HCT116 (cell line): ENCODE results near the gene HK2. TPM values are rescaled to one million over a fixed set of nuclear protein-coding genes. Genes with fewer than 3 reads are reported as not detected.

Experiments used
- ATAC-seq: fragments of 200-7000 bp; cut with Tn5 transposase; 2 replicates; pipeline ENCODE4 v1.9.1; 2020; ENCODE audit warnings: mild to moderate bottlenecking, moderate library complexity
- BruUV-seq: library from RNA; stranded (reverse); fragments of 400-500 nt; replicated peaks from 2 replicates; lab custom pipeline; 2021; lab: Mats Ljungman, UMichigan
- CTCF ChIA-PET: fragments of 300-600 bp; sonication (Branson Sonifier 250); formaldehyde crosslinking; loops from one replicate; lab custom pipeline; 2021; ENCODE audit warnings: antibody characterized with exemption; lab: Charles Lee
- POLR2A ChIA-PET: fragments of 300-600, 350-600 bp; sonication (Branson Sonifier 250); formaldehyde crosslinking; loops from one replicate; lab custom pipeline; 2021; ENCODE audit warnings: antibody characterized with exemption; lab: Charles Lee
- RAD21 ChIA-PET, 2 experiments: fragments of 300-600 bp; sonication (Branson Sonifier 250); formaldehyde crosslinking; loops; one replicate each; lab custom pipeline; 2023; ENCODE audit warnings: low total read pairs in 2 of 2; ENCODE audit not compliant: uncharacterized antibody in 2 of 2, unreplicated experiment in 2 of 2, low non-redundant PET in 1 of 2; lab: Charles Lee
- DNase-seq: peaks from one replicate; pipeline ENCODE4 v3.0.0-alpha.2; 2010; ENCODE audit warnings: low read depth, low spot score
- H2AFZ ChIP-seq: fragments of 200-600 bp; shearing (Covaris generic), sonication (generic); 2 replicates; pipeline ENCODE4 v1.6.1; 2017; ENCODE audit warnings: low read depth, mixed run types, mixed read lengths, antibody characterized with exemption, low read length; ENCODE audit not compliant: poor library complexity, severe bottlenecking
- H3K27ac ChIP-seq: 2 replicates; pipeline ENCODE4 v1.5.1; 2012; ENCODE audit warnings: low read depth, low read length
- H3K27me3 ChIP-seq: fragments of 200-600 bp; sonication (generic); 2 replicates; pipeline ENCODE4 v1.6.1; 2016; ENCODE audit warnings: mixed run types, low read length, mixed read lengths; ENCODE audit not compliant: insufficient read depth
- H3K36me3 ChIP-seq, 2 experiments: fragments of 200-500 bp in 1 of 2; fragments of 200-600 bp in 1 of 2; sonication (Bioruptor generic) in 1 of 2; sonication (generic) in 1 of 2; 2 replicates each; pipeline versions ENCODE4 v1.5.1 to v1.6.1; 2014 to 2016; ENCODE audit warnings: low read length in 2 of 2, inconsistent platforms in 1 of 2, mixed read lengths in 1 of 2, mixed run types in 1 of 2; ENCODE audit not compliant: insufficient read depth in 2 of 2, control insufficient read depth in 1 of 2
- H3K4me1 ChIP-seq, 2 experiments: fragments of 200-600 bp in 1 of 2; sonication (generic) in 1 of 2; 2 replicates each; pipeline versions ENCODE4 v1.5.1 to v1.6.1; 2012 to 2017; ENCODE audit warnings: low read length in 2 of 2, inconsistent platforms in 1 of 2, mild to moderate bottlenecking in 1 of 2, mixed read lengths in 1 of 2, mixed run types in 1 of 2, moderate library complexity in 1 of 2; ENCODE audit not compliant: insufficient read depth in 2 of 2, control insufficient read depth in 1 of 2
- H3K4me2 ChIP-seq: fragments of 200-600 bp; sonication (generic); 2 replicates; pipeline ENCODE4 v1.6.1; 2017; ENCODE audit warnings: mixed run types, low read length, mixed read lengths
- H3K4me3 ChIP-seq, 2 experiments: fragments of 200-600 bp in 1 of 2; sonication (generic) in 1 of 2; replicated peaks in 1 of 2; 2 replicates each; pipeline ENCODE4 v1.5.1; 2011 to 2016; ENCODE audit warnings: low read length in 2 of 2, control low read depth in 1 of 2, low read depth in 1 of 2, mild to moderate bottlenecking in 1 of 2, mixed read lengths in 1 of 2, mixed run types in 1 of 2
- H3K79me2 ChIP-seq: fragments of 200-600 bp; sonication (generic); 2 replicates; pipeline ENCODE4 v1.6.1; 2017; ENCODE audit warnings: mild to moderate bottlenecking, mixed run types, low read length, moderate library complexity, mixed read lengths; ENCODE audit not compliant: insufficient read depth
- H3K9ac ChIP-seq: fragments of 200-600 bp; sonication (generic); 2 replicates; pipeline ENCODE4 v1.6.1; 2016; ENCODE audit warnings: low read length, mixed read lengths
- H3K9me2 ChIP-seq: fragments of 200-600 bp; sonication (generic), shearing (Covaris generic); 2 replicates; pipeline ENCODE4 v1.6.1; 2017; ENCODE audit warnings: mixed run types, mild to moderate bottlenecking, moderate library complexity; ENCODE audit not compliant: insufficient read depth
- H3K9me3 ChIP-seq, 2 experiments: fragments of 200-500 bp in 1 of 2; fragments of 200-600 bp in 1 of 2; sonication (Bioruptor generic) in 1 of 2; sonication (generic) in 1 of 2; 2 replicates each; pipeline ENCODE4 v1.6.1; 2014 to 2017; ENCODE audit warnings: low read length in 2 of 2, mixed read lengths in 2 of 2, inconsistent platforms in 1 of 2, low read depth in 1 of 2, mild to moderate bottlenecking in 1 of 2, mixed run types in 1 of 2, moderate library complexity in 1 of 2; ENCODE audit not compliant: control insufficient read depth in 1 of 2, insufficient read depth in 1 of 2
- H4K20me1 ChIP-seq: fragments of 200-600 bp; sonication (generic), shearing (Covaris generic); 2 replicates; pipeline ENCODE4 v1.6.1; 2017; ENCODE audit warnings: mixed run types, mild to moderate bottlenecking, moderate library complexity; ENCODE audit not compliant: insufficient read depth
- CBX3 ChIP-seq: IDR thresholded peaks from 2 replicates; pipeline ENCODE4 v1.6.1; 2012; ENCODE audit warnings: low read depth
- CEBPB ChIP-seq: IDR thresholded peaks from 2 replicates; pipeline ENCODE4 v1.6.1; 2012; ENCODE audit warnings: low read depth
- CTCF ChIP-seq, 3 experiments: fragments of 200-600 bp in 1 of 3; sonication (generic) in 1 of 3; IDR thresholded peaks in 2 of 3; conservative IDR thresholded peaks in 1 of 3; 2 replicates each; pipeline ENCODE4 v1.5.1; 2012 to 2017; ENCODE audit warnings: low read depth in 2 of 3, low read length in 2 of 3, antibody characterized with exemption in 1 of 3, borderline replicate concordance in 1 of 3, control low read depth in 1 of 3, mild to moderate bottlenecking in 1 of 3, mixed read lengths in 1 of 3, mixed run types in 1 of 3, moderate library complexity in 1 of 3; ENCODE audit not compliant: insufficient read depth in 1 of 3
- EGR1 ChIP-seq: IDR thresholded peaks from 2 replicates; pipeline ENCODE4 v1.6.1; 2012; ENCODE audit warnings: low read depth
- ELF1 ChIP-seq: IDR thresholded peaks from 2 replicates; pipeline ENCODE4 v1.6.1; 2012; ENCODE audit warnings: low read depth, borderline replicate concordance
- EZH2 ChIP-seq: fragments of 200-600 bp; sonication (generic); IDR thresholded peaks from 2 replicates; pipeline ENCODE4 v1.6.1; 2017; ENCODE audit warnings: antibody characterized with exemption, mixed run types
- EZH2phosphoT487 ChIP-seq: fragments of 200-600 bp; IDR thresholded peaks from 2 replicates; pipeline ENCODE4 v1.6.1; 2018; ENCODE audit warnings: antibody characterized with exemption, borderline replicate concordance
- FOSL1 ChIP-seq: IDR thresholded peaks from 2 replicates; pipeline ENCODE4 v1.6.1; 2012; ENCODE audit warnings: low read depth
- JUND ChIP-seq: IDR thresholded peaks from 2 replicates; pipeline ENCODE4 v1.6.1; 2012
- RAD21 ChIP-seq: IDR thresholded peaks from 2 replicates; pipeline ENCODE4 v1.6.1; 2012; ENCODE audit warnings: low read depth, mild to moderate bottlenecking
- SIN3A ChIP-seq: IDR thresholded peaks from 2 replicates; pipeline ENCODE4 v1.6.1; 2012; ENCODE audit warnings: low read depth
- SP1 ChIP-seq: IDR thresholded peaks from 2 replicates; pipeline ENCODE4 v1.6.1; 2012; ENCODE audit warnings: low read depth
- SRF ChIP-seq: IDR thresholded peaks from 2 replicates; pipeline ENCODE4 v1.6.1; 2012; ENCODE audit warnings: low read depth
- TCF7L2 ChIP-seq: IDR thresholded peaks from 2 replicates; pipeline ENCODE4 v1.7.0; 2011; ENCODE audit warnings: borderline replicate concordance, inconsistent platforms; ENCODE audit not compliant: insufficient read depth, insufficient read length; ENCODE audit errors: extremely low read depth
- YY1 ChIP-seq: IDR thresholded peaks from 2 replicates; pipeline ENCODE4 v1.6.1; 2011; ENCODE audit warnings: low read length, low read depth, moderate library complexity, mild to moderate bottlenecking; ENCODE audit not compliant: insufficient replicate concordance; ENCODE audit errors: extremely low read depth
- ZFX ChIP-seq: fragments of 450-650 bp; IDR thresholded peaks from 2 replicates; pipeline ENCODE4 v1.6.1; 2017
- ZNF274 ChIP-seq: fragments of 200-500 bp; sonication (Bioruptor generic); IDR thresholded peaks from 2 replicates; pipeline ENCODE4 v1.6.1; 2014; ENCODE audit warnings: mild to moderate bottlenecking, low read depth, low read length, inconsistent platforms
- intact Hi-C: fragments of 100-400 bp; cut with micrococcal nuclease; formaldehyde crosslinking; loops from 2 replicates; pipeline ENCODE4 v1.10.0; 2022
- total RNA-seq: library from RNA; stranded (reverse); gene quantifications from one replicate; pipeline ENCODE4 v1.2.1, GENCODE V29; 2021; ENCODE audit not compliant: unreplicated experiment
- TF ChIP-seq, protein P1 (sequence below): IDR thresholded peaks from 2 replicates; pipeline ENCODE4 v1.6.1; 2012
- TF ChIP-seq, protein P2 (sequence below): IDR thresholded peaks from 2 replicates; pipeline ENCODE4 v1.6.1; 2012

The HK2 gene
- total RNA-seq, 1 experiment from 2014 or later = 42.5 TPM

- H3K4me2 ChIP-seq = peak overlapping the region; percentile 24
- RAD21 ChIA-PET = no interaction called here
- intact Hi-C loops = no loop called here
- CTCF ChIA-PET = no interaction called here
- no peaks in the 10 kb centered on the region for H3K27me3 ChIP-seq
- H3K4me3 ChIP-seq = no peak overlapping the region
- H3K27ac ChIP-seq = no peak overlapping the region
- DNase-seq (no peak), ATAC-seq (peak; percentile 49)
- peaks cover 16 to 25% of the 10 kb centered on the region in 2 experiments for H3K36me3 ChIP-seq
- no peaks in the 10 kb centered on the region for H3K9me2 ChIP-seq
- H3K4me1 ChIP-seq = peaks cover 0 to 15% of the 10 kb centered on the region in 2 experiments; a peak in 2 of 4 replicates
- H4K20me1 ChIP-seq = no peaks in the 10 kb centered on the region
- H3K9me3 ChIP-seq = no peaks in the 10 kb centered on the region
- BruUV-seq = no TSS peak
- TF ChIP-seq JUND (peak; percentile 50), CBX3 (no peak), TCF7L2 (no peak), SRF (no peak), RAD21 (no peak), EZH2 (no peak), EGR1 (no peak), ZNF274 (no peak), SP1 (peak; percentile 30; the same call in 1 of the 2 replicates), FOSL1 (peak; percentile 74), EZH2phosphoT487 (no peak), SIN3A (no peak), ZFX (no peak), CTCF (IDR thresholded peaks at IDR 0.05 in 2 of 3, conservative IDR thresholded peaks at IDR 0.05 in 1 of 3; ENCODE audit: borderline replicate concordance in 1 of 3, insufficient read depth in 1 of 3, low read depth in 2 of 3, low read length in 2 of 3) (no peak), YY1 (no peak), ELF1 (no peak), CEBPB (no peak)
- TF ChIP-seq, protein P1, sequence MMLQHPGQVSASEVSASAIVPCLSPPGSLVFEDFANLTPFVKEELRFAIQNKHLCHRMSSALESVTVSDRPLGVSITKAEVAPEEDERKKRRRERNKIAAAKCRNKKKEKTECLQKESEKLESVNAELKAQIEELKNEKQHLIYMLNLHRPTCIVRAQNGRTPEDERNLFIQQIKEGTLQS = no peak
- TF ChIP-seq, protein P2, sequence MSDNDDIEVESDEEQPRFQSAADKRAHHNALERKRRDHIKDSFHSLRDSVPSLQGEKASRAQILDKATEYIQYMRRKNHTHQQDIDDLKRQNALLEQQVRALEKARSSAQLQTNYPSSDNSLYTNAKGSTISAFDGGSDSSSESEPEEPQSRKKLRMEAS = 0 out of 2 replicates have a peak, but pooled peaks have one; percentile 30
- no peak overlapping the region for H3K9ac ChIP-seq
- POLR2A ChIA-PET = no interaction called here
- no peak overlapping the region for H2AFZ ChIP-seq
- no peaks in the 10 kb centered on the region for H3K79me2 ChIP-seq
Measured at GRCh38 chr2:74893332-74893731, 59.4 kb downstream of the HK2 start.
